ENCODE data around the gene COL17A1. TPM values are rescaled to one million over a fixed set of nuclear protein-coding genes. Genes with fewer than 3 reads are reported as not detected.

COL17A1 gene
- polyA plus RNA-seq, 1 donor (not counting 4 experiments of a cell fraction or from before 2014, with no cell fraction given): 2,386 TPM

DNA sequence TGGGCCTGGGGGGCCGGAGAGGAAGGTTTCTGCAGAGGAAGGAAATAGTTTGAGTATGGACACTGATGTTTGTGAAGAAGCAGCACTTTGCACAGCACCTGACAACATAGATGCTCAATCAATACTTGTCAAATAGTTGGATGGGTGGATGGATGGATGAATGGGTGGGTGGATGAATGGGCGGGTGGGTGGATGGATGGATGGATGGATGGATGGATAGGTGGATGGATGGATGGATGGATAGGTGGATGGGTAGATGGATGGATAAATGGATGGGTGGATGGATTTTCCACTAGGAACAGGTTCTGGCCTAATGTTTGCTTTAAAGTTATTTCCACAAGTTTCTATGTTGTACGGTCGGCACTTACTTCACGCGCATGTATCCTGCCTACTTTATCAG, 45.3 kb downstream of the COL17A1 start:
- FAIRE-seq (no peak), DNase-seq (ENCODE audit: low read depth, low spot score) (no peak)
- Histone ChIP-seq H3K4me1 (ENCODE audit: control insufficient read depth, extremely low read depth, insufficient read depth, low read length) (no peaks in the 10 kb centered on the region), H3K27ac (ENCODE audit: control insufficient read depth, insufficient read depth, low read length) (no peak overlapping the region), H3K27me3 (ENCODE audit: control insufficient read depth, extremely low read depth, insufficient read depth, low read length) (no peaks in the 10 kb centered on the region), H3K36me3 (ENCODE audit: control insufficient read depth in 2 of 2, extremely low read depth in 1 of 2, insufficient read depth in 2 of 2, low read length in 2 of 2) (peaks cover 81 to 92% of the 10 kb centered on the region in 2 experiments), H4K20me1 (ENCODE audit: control insufficient read depth, extremely low read depth, insufficient read depth, low read length) (no peaks in the 10 kb centered on the region), H3K4me2 (ENCODE audit: control insufficient read depth, extremely low read depth, insufficient read depth, low read depth, low read length) (no peak overlapping the region), H3K9me3 (ENCODE audit: control insufficient read depth, low read depth, low read length) (no peaks in the 10 kb centered on the region), H3K9me1 (ENCODE audit: control insufficient read depth, extremely low read depth, insufficient read depth, low read length) (no peaks in the 10 kb centered on the region), H2AFZ (ENCODE audit: control insufficient read depth, low read length) (no peak overlapping the region), H3K9ac (ENCODE audit: control insufficient read depth, extremely low read depth, insufficient read depth, low read length) (no peak overlapping the region), H3K79me2 (ENCODE audit: control insufficient read depth, insufficient read depth, low read length) (peaks cover 1% of the 10 kb centered on the region), H3K4me3 (ENCODE audit: control insufficient read depth in 2 of 3, extremely low read depth in 1 of 3, insufficient read depth in 2 of 3, low read depth in 1 of 3, low read length in 3 of 3) (no peak overlapping the region)
- dilution Hi-C loops (cut with MboI; ENCODE audit: extremely low pct_ligation_motif_present, low sequenced_read_pairs): no loop called here
- TF ChIP-seq, protein P1, sequence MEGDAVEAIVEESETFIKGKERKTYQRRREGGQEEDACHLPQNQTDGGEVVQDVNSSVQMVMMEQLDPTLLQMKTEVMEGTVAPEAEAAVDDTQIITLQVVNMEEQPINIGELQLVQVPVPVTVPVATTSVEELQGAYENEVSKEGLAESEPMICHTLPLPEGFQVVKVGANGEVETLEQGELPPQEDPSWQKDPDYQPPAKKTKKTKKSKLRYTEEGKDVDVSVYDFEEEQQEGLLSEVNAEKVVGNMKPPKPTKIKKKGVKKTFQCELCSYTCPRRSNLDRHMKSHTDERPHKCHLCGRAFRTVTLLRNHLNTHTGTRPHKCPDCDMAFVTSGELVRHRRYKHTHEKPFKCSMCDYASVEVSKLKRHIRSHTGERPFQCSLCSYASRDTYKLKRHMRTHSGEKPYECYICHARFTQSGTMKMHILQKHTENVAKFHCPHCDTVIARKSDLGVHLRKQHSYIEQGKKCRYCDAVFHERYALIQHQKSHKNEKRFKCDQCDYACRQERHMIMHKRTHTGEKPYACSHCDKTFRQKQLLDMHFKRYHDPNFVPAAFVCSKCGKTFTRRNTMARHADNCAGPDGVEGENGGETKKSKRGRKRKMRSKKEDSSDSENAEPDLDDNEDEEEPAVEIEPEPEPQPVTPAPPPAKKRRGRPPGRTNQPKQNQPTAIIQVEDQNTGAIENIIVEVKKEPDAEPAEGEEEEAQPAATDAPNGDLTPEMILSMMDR (optimal IDR thresholded peaks at IDR 0.05 in 1 of 3, IDR thresholded peaks at IDR 0.05 in 1 of 3, conservative IDR thresholded peaks at IDR 0.05 in 1 of 3; ENCODE audit: extremely low read depth in 1 of 3, insufficient read depth in 2 of 3, low read length in 3 of 3): no peak
- TF ChIP-seq EZH2 (IDR thresholded peaks at IDR 0.05; ENCODE audit: low read length): no peak

- dilution Hi-C loops (cut with MboI; ENCODE audit: extremely low pct_ligation_motif_present, low sequenced_read_pairs): no loop called here
- no peak overlapping the region for H2AFZ ChIP-seq (ENCODE audit: control insufficient read depth, low read length)
- peaks cover 1% of the 10 kb centered on the region for H3K79me2 ChIP-seq (ENCODE audit: control insufficient read depth, insufficient read depth, low read length)
- H3K4me3 ChIP-seq (ENCODE audit: control insufficient read depth in 2 of 3, extremely low read depth in 1 of 3, insufficient read depth in 2 of 3, low read depth in 1 of 3, low read length in 3 of 3): no peak overlapping the region
- FAIRE-seq (no peak), DNase-seq (ENCODE audit: low read depth, low spot score) (no peak)
- H3K9me1 ChIP-seq (ENCODE audit: control insufficient read depth, extremely low read depth, insufficient read depth, low read length): no peaks in the 10 kb centered on the region
- H3K9ac ChIP-seq (ENCODE audit: control insufficient read depth, extremely low read depth, insufficient read depth, low read length): no peak overlapping the region
- H3K9me3 ChIP-seq (ENCODE audit: control insufficient read depth, low read depth, low read length): no peaks in the 10 kb centered on the region
- peaks cover 80 to 90% of the 10 kb centered on the region in 2 experiments for H3K36me3 ChIP-seq (ENCODE audit: control insufficient read depth in 2 of 2, extremely low read depth in 1 of 2, insufficient read depth in 2 of 2, low read length in 2 of 2)
- H4K20me1 ChIP-seq (ENCODE audit: control insufficient read depth, extremely low read depth, insufficient read depth, low read length): no peaks in the 10 kb centered on the region
- no peak overlapping the region for H3K27ac ChIP-seq (ENCODE audit: control insufficient read depth, insufficient read depth, low read length)
- H3K4me2 ChIP-seq (ENCODE audit: control insufficient read depth, extremely low read depth, insufficient read depth, low read depth, low read length): no peak overlapping the region
- TF ChIP-seq, protein P1 (optimal IDR thresholded peaks at IDR 0.05 in 1 of 3, IDR thresholded peaks at IDR 0.05 in 1 of 3, conservative IDR thresholded peaks at IDR 0.05 in 1 of 3; ENCODE audit: extremely low read depth in 1 of 3, insufficient read depth in 2 of 3, low read length in 3 of 3): no peak
- TF ChIP-seq EZH2 (IDR thresholded peaks at IDR 0.05; ENCODE audit: low read length): no peak
- no peaks in the 10 kb centered on the region for H3K4me1 ChIP-seq (ENCODE audit: control insufficient read depth, extremely low read depth, insufficient read depth, low read length)
- no peaks in the 10 kb centered on the region for H3K27me3 ChIP-seq (ENCODE audit: control insufficient read depth, extremely low read depth, insufficient read depth, low read length)
These were observed 46.5 kb downstream of the COL17A1 start for GRCh38 chr10:104038958-104039752.
